SK-N-SH (cell line): ENCODE results near the gene COPS7A. TPM values are rescaled to one million over a fixed set of nuclear protein-coding genes. Genes with fewer than 3 reads are reported as not detected.
"Not testable (repeated sequence)": the region's sequence is repeated elsewhere in the genome, so short reads cannot be mapped to it uniquely, and the experiment has no call there.

Source experiments
- CTCF ChIA-PET: fragments of 300-600, 350-600 bp; formaldehyde crosslinking; extraction: SDS; loops from one replicate; lab custom pipeline; 2021; lab: Yijun Ruan, JAX
- POLR2A ChIA-PET: fragments of 350-600 bp; sonication (Branson Sonifier 250); formaldehyde crosslinking; extraction: SDS; loops from one replicate; lab custom pipeline; 2020; ENCODE audit warnings: antibody characterized with exemption, inconsistent platforms; lab: Yijun Ruan, JAX
- DNase-seq: peaks from one replicate; pipeline ENCODE4 v3.0.0; 2012
- H2AFZ ChIP-seq: fragments of 200-600 bp; sonication (generic); 2 replicates; pipeline ENCODE4 v1.8.1; 2016; ENCODE audit warnings: antibody characterized with exemption, mild to moderate bottlenecking, low read depth
- H3F3A ChIP-seq: fragments of 200-600 bp; sonication (generic); replicated peaks from 2 replicates; pipeline ENCODE3; 2016; ENCODE audit warnings: antibody characterized with exemption, mild to moderate bottlenecking; ENCODE audit not compliant: insufficient read depth
- H3K27ac ChIP-seq, 2 experiments: fragments of 200-500 bp in 1 of 2; fragments of 200-600 bp in 1 of 2; sonication (Bioruptor generic) in 1 of 2; sonication (generic), shearing (Covaris generic) in 1 of 2; 2 replicates each; pipeline versions ENCODE4 v1.5.1 to v1.6.1; 2014 to 2016; ENCODE audit warnings: low read depth in 2 of 2, inconsistent platforms in 1 of 2, low read length in 1 of 2, mild to moderate bottlenecking in 1 of 2, mixed read lengths in 1 of 2
- H3K27me3 ChIP-seq: fragments of 200-600 bp; sonication (generic), shearing (Covaris generic); 2 replicates; pipeline ENCODE4 v1.6.1; 2016; ENCODE audit warnings: mixed run types; ENCODE audit not compliant: insufficient read depth
- H3K36me3 ChIP-seq, 2 experiments: fragments of 200-500 bp in 1 of 2; fragments of 200-600 bp in 1 of 2; sonication (Bioruptor generic) in 1 of 2; sonication (generic) in 1 of 2; replicated peaks in 1 of 2; 2 replicates each; pipeline versions ENCODE3 to v1.5.1; 2014 to 2016; ENCODE audit warnings: low read length in 1 of 2, mild to moderate bottlenecking in 1 of 2; ENCODE audit not compliant: insufficient read depth in 2 of 2, control insufficient read depth in 1 of 2
- H3K4me1 ChIP-seq, 2 experiments: fragments of 200-500 bp in 1 of 2; fragments of 200-600 bp in 1 of 2; sonication (Bioruptor generic) in 1 of 2; sonication (generic), shearing (Covaris generic) in 1 of 2; 2 replicates each; pipeline versions ENCODE4 v1.5.1 to v1.6.1; 2014 to 2016; ENCODE audit warnings: low read depth in 1 of 2, low read length in 1 of 2, mixed run types in 1 of 2; ENCODE audit not compliant: insufficient read depth in 2 of 2, control insufficient read depth in 1 of 2
- H3K4me2 ChIP-seq: fragments of 200-600 bp; sonication (generic), shearing (Covaris generic); 2 replicates; pipeline ENCODE4 v1.6.1; 2017; ENCODE audit warnings: mixed run types
- H3K4me3 ChIP-seq, 2 experiments: fragments of 200-500 bp in 1 of 2; fragments of 200-600 bp in 1 of 2; sonication (Bioruptor generic) in 1 of 2; sonication (generic), shearing (Covaris generic) in 1 of 2; 2 replicates each; pipeline versions ENCODE4 v1.5.1 to v1.8.1; 2014 to 2016; ENCODE audit warnings: low read depth in 2 of 2, inconsistent platforms in 1 of 2, low read length in 1 of 2, mild to moderate bottlenecking in 1 of 2, mixed read lengths in 1 of 2, moderate library complexity in 1 of 2
- H3K79me2 ChIP-seq: fragments of 200-600 bp; sonication (generic); 2 replicates; pipeline ENCODE4 v1.8.1; 2017; ENCODE audit warnings: mild to moderate bottlenecking; ENCODE audit not compliant: insufficient read depth
- H3K9ac ChIP-seq: fragments of 200-600 bp; sonication (generic); 2 replicates; pipeline ENCODE4 v1.6.1; 2017; ENCODE audit warnings: mixed run types
- H3K9me2 ChIP-seq: fragments of 200-600 bp; sonication (generic); 2 replicates; pipeline ENCODE4 v1.6.1; 2017; ENCODE audit warnings: mixed run types
- H3K9me3 ChIP-seq: fragments of 200-600 bp; sonication (generic); 2 replicates; pipeline ENCODE4 v1.6.1; 2017; ENCODE audit warnings: mixed run types, mild to moderate bottlenecking, moderate library complexity
- H4K20me1 ChIP-seq: fragments of 200-600 bp; sonication (generic); 2 replicates; pipeline ENCODE4 v1.6.1; 2017; ENCODE audit warnings: mild to moderate bottlenecking, mixed run types; ENCODE audit not compliant: insufficient read depth
- FOXM1 ChIP-seq: IDR thresholded peaks from 2 replicates; pipeline ENCODE4 v1.4.0; 2012; ENCODE audit warnings: low read depth, mild to moderate bottlenecking
- GATA2 ChIP-seq: sonication (generic); formaldehyde crosslinking; IDR thresholded peaks from 2 replicates; pipeline ENCODE4 v1.5.0; 2020; ENCODE audit warnings: mild to moderate bottlenecking, missing genetic modification reagents
- RFX5 ChIP-seq: IDR thresholded peaks from 2 replicates; pipeline ENCODE4 v1.6.1; 2012; ENCODE audit warnings: mild to moderate bottlenecking, improper control_type of control experiment, low read length
- SMC3 ChIP-seq: IDR thresholded peaks from 2 replicates; pipeline ENCODE4 v1.6.1; 2012; ENCODE audit warnings: low read depth, low read length, improper control_type of control experiment
- TEAD4 ChIP-seq: IDR thresholded peaks from 2 replicates; pipeline ENCODE4 v1.4.0; 2012; ENCODE audit warnings: mild to moderate bottlenecking, borderline replicate concordance; ENCODE audit not compliant: insufficient read depth
- WGBS: methylation state at CpG from one replicate; pipeline ENCODE4 v1.1.6; 2017; ENCODE audit warnings: low lambda C conversion rate; 5-methylcytosine and 5-hydroxymethylcytosine counted together
- polyA plus RNA-seq, 3 experiments: library from polyadenylated mRNA; depleted of rRNA; stranded (reverse); fragments of >200 nt; gene quantifications; 2 replicates each; pipeline ENCODE4 v1.2.3, GENCODE V29; 2012
- TF ChIP-seq, protein P1 (sequence below): fragments of 150-350 bp; IDR thresholded peaks from 2 replicates; pipeline ENCODE4 v1.6.1; 2017; ENCODE audit warnings: antibody characterized with exemption, low read length, low read depth, borderline replicate concordance

Gene COPS7A
- polyA plus RNA-seq, 1 of the 3 experiments (the other 2 are of a cell fraction), result 191 TPM

DNA sequence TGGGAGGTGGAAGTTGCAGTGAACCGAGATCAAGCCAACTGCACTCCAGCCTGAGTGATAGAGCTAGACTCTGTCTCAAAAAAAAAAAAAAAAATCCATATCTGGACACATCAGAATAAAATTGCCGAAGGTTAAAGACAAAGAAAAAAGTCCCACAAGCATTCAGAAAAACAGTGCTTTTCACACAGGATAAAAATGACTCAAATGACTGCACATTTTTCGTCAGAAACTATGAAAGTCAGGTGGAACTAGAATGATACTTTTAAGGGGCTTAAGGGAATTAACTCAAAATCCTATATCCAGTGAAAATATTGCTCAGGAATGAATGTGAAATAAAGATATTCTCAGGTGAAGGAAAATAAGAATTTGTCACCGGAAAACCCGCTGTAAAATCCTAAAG is 12.9 kb downstream of the COPS7A start (continued):
- no peak for TF ChIP-seq FOXM1
- TF ChIP-seq, protein P1, sequence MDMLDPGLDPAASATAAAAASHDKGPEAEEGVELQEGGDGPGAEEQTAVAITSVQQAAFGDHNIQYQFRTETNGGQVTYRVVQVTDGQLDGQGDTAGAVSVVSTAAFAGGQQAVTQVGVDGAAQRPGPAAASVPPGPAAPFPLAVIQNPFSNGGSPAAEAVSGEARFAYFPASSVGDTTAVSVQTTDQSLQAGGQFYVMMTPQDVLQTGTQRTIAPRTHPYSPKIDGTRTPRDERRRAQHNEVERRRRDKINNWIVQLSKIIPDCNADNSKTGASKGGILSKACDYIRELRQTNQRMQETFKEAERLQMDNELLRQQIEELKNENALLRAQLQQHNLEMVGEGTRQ, result no peak
- TF ChIP-seq RFX5, result no peak

DNA sequence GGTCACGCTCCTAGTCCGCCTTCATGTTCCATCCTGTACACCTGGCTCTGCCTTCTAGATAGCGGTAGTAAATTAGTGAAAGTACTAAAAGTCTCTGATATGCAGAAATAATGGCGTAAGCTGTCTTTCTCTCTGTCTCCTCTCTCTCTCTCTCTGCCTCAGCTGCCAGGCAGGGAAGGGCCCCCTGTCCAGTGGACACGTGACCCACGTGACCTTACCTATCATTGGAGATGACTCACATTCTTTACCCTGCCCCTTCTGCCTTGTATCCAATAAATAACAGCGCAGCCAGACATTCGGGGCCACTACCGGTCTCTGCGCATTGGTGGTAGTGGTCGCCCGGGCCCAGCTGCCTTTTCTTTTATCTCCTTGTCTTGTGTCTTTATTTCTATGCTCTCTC is 18.2 kb downstream of the COPS7A start:
- CTCF ChIA-PET, result interaction anchor here (1.5 to 6.9 kb wide), 3 partner anchors 11 to 94 kb away, joined by 6 to 53 read pairs (median 13); partner anchors contain the start of gene MLF2
- not testable (repeated sequence) for DNase-seq, H3K27ac ChIP-seq, H3K9ac ChIP-seq, H3K79me2 ChIP-seq, H4K20me1 ChIP-seq, H3K9me3 ChIP-seq, H3F3A ChIP-seq, H3K36me3 ChIP-seq, H3K9me2 ChIP-seq, H3K4me2 ChIP-seq, H3K4me1 ChIP-seq, H2AFZ ChIP-seq, H3K4me3 ChIP-seq, H3K27me3 ChIP-seq
- POLR2A ChIA-PET, result interaction anchor here (0.6 kb wide), 1 partner anchor 524 kb away, joined by 3 read pairs; no protein-coding TSS in a partner anchor
- WGBS, result 94% methylated on average over 12 of the region's 12 CpGs

DNA sequence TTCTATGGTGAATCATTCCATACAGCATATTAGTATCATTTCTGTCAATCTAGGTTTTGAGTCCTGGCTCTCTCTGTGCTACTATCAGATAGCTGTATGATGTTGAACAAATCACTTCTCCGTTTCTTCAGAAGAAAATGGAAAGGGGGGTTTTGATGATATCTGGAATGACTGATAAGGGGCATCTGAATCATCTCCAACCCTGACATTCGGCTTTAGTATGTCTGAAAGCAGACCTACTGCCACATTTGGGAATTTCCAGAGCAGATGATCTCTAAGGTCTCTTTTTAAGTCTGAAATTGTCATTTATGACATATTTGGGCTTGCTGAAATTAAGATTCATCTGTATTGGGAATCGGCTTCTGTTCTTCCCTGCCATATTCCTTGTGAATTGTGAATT is 19.0 kb downstream of the COPS7A start:
- Histone ChIP-seq H3K9me3 (no peaks in the 10 kb centered on the region), H3K36me3 (peaks cover 9 to 14% of the 10 kb centered on the region in 2 experiments), H3K4me1 (no peaks in the 10 kb centered on the region), H2AFZ (no peak overlapping the region), H3K27ac (no peak overlapping the region), H3F3A (peaks cover 12% of the 10 kb centered on the region), H3K79me2 (no peaks in the 10 kb centered on the region), H3K9ac (no peak overlapping the region), H4K20me1 (no peaks in the 10 kb centered on the region), H3K27me3 (no peaks in the 10 kb centered on the region), H3K9me2 (no peaks in the 10 kb centered on the region), H3K4me2 (no peak overlapping the region), H3K4me3 (no peak overlapping the region)
- DNase-seq, result no peak
- POLR2A ChIA-PET, result interaction anchor here (0.6 kb wide), 1 partner anchor 525 kb away, joined by 3 read pairs; no protein-coding TSS in a partner anchor
- TF ChIP-seq RFX5, result no peak
- no peak for TF ChIP-seq SMC3
- TF ChIP-seq GATA2 (CRISPR knock-in tag), result peak; percentile 17; the same call in 1 of the 2 replicates
- TF ChIP-seq TEAD4, result no peak
- 53% methylated on average over 3 of the region's 3 CpGs for WGBS
- CTCF ChIA-PET, result interaction anchor here (1.5 to 6.9 kb wide), 3 partner anchors 10 to 93 kb away, joined by 6 to 53 read pairs (median 13); partner anchors contain the start of gene MLF2

DNA sequence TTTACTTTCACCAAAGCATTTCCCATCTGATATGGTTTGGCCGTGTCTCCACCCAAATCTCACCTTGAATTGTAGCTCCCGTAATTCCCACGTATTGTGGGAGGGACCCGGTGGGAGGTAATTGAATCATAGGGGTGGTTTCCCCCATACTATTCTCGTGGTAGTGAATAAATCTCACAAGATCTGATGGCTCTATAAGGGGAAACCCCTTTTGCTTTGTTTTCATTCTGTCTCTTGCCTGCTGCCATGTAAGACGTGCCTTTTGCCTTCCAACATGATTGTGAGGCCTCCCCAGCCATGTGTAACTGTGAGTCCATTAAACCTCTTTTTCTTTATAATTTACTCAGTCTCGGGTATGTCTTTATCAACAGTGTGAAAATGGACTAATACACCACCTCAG is 19.5 kb downstream of the COPS7A start:
- H4K20me1 ChIP-seq, H2AFZ ChIP-seq, H3K79me2 ChIP-seq, H3K9ac ChIP-seq, H3K9me2 ChIP-seq, POLR2A ChIA-PET, H3K4me3 ChIP-seq, H3K27me3 ChIP-seq, H3K4me2 ChIP-seq, H3K9me3 ChIP-seq, H3K4me1 ChIP-seq, DNase-seq, H3K27ac ChIP-seq: not testable (repeated sequence)
- CTCF ChIA-PET, result interaction anchor here (1.5 to 6.9 kb wide), 5 partner anchors 7 to 92 kb away, joined by 6 to 53 read pairs (median 7); partner anchors contain the start of gene MLF2
- peaks cover 12 to 18% of the 10 kb centered on the region in 2 experiments for H3K36me3 ChIP-seq
- H3F3A ChIP-seq, result peaks cover 16% of the 10 kb centered on the region
- WGBS, result 55% methylated on average over 7 of the region's 7 CpGs
